Measurements from ENCODE around the gene VSTM2L.
"Not testable (repeated sequence)": the region's sequence is repeated elsewhere in the genome, so short reads cannot be mapped to it uniquely, and the experiment has no call there.

VSTM2L gene

GRCh38 chr20:37902504-37903313 is at the start of gene VSTM2L:
Gene VSTM2L (plus strand): TSS chr20:37903127. CDS start chr20:37903351, 224 bp downstream.
- peak within 1 kb of the TSS; percentile 47 to 52 for H3K4me3 ChIP-seq (replicated peaks in 1 of 2; ENCODE audit: low read depth in 2 of 2, low read length in 2 of 2)
- peak; percentile 74 to 77 for DNase-seq (ENCODE audit: low read depth in 2 of 2)
- TF ChIP-seq, protein P1, sequence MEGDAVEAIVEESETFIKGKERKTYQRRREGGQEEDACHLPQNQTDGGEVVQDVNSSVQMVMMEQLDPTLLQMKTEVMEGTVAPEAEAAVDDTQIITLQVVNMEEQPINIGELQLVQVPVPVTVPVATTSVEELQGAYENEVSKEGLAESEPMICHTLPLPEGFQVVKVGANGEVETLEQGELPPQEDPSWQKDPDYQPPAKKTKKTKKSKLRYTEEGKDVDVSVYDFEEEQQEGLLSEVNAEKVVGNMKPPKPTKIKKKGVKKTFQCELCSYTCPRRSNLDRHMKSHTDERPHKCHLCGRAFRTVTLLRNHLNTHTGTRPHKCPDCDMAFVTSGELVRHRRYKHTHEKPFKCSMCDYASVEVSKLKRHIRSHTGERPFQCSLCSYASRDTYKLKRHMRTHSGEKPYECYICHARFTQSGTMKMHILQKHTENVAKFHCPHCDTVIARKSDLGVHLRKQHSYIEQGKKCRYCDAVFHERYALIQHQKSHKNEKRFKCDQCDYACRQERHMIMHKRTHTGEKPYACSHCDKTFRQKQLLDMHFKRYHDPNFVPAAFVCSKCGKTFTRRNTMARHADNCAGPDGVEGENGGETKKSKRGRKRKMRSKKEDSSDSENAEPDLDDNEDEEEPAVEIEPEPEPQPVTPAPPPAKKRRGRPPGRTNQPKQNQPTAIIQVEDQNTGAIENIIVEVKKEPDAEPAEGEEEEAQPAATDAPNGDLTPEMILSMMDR (IDR thresholded peaks at IDR 0.05; ENCODE audit: low read depth, low read length), result no peak

GRCh38 chr20:37853823-37854375 is 49.0 kb upstream of the VSTM2L start:
- TF ChIP-seq, protein P1 (IDR thresholded peaks at IDR 0.05; ENCODE audit: low read depth, low read length), result no peak
- H3K4me3 ChIP-seq (replicated peaks in 1 of 2; ENCODE audit: low read depth in 2 of 2, low read length in 2 of 2), result no peak overlapping the region
- no peak for DNase-seq (ENCODE audit: low read depth in 2 of 2)

- not testable (repeated sequence) for DNase-seq (ENCODE audit: low read depth in 2 of 2); H3K4me3 ChIP-seq (replicated peaks in 1 of 2; ENCODE audit: low read depth in 2 of 2, low read length in 2 of 2)
Observed at GRCh38 chr20:37856034-37856433, 46.9 kb upstream of the VSTM2L start.

GRCh38 chr20:37856932-37857660 is 45.8 kb upstream of the VSTM2L start:
- H3K4me3 ChIP-seq (replicated peaks in 1 of 2; ENCODE audit: low read depth in 2 of 2, low read length in 2 of 2), result no peak overlapping the region
- TF ChIP-seq, protein P1 (IDR thresholded peaks at IDR 0.05; ENCODE audit: low read depth, low read length), result no peak
- DNase-seq (ENCODE audit: low read depth in 2 of 2), result peak; percentile 58 to 93

DNA sequence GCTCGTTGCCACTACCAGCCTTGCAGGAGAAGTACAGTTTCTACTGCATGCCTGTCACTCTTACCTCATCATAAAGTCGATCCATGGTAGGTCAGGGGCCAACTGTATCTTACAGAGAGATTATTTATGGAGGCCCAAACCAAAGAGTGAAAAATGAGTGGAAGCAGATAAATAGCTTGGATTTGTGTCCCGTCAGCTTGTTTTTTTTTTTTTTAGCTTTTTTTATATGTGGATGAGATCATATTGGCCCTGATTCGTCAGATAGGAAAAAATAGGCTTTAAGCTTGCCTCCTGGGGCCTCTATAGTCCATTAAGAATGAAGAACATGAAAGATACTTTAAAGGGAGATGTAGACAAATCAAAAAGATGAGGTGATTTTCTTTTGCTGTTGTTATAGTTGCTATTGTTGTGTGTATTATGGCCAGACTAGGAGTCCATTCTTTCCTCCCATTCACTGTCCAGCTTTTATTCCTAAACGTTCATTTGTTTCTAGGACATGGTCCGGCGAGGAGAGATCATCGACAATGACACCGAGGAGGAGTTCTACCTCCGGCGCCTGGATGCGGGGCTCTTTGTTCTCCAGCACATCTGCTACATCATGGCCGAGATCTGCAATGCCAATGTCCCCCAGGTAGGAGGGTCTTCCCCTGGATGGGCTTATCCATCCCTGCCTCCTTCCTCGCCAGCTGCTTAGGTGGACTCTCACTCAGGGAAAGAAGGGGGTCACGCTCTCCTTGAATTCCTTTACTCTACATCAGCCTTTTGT is 43.3 kb upstream of the VSTM2L start:
- no peak overlapping the region for H3K4me3 ChIP-seq (replicated peaks in 1 of 2; ENCODE audit: low read depth in 2 of 2, low read length in 2 of 2)
- TF ChIP-seq, protein P1 (IDR thresholded peaks at IDR 0.05; ENCODE audit: low read depth, low read length), result no peak
- DNase-seq (ENCODE audit: low read depth in 2 of 2), result no peak

DNA sequence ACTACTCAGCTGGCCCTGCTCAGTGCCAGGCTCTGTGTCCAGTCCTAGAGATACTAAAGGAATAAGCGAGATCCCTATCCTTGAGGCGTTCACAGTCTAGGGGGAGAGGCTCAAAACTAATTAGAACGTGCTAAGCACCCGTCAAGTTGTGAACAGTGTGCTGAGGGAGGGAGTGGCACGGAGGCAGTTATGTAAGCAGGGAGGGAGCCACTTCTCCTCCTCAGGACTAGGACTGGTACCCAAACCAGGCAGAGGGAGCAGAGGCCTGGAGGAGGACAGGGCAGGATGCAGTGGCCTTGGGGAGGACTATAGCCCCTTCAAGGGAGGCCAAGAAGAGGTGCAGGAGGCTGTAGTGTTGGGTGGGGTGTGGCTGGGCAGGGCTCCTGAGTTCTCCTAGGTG is 39.6 kb upstream of the VSTM2L start:
- DNase-seq (ENCODE audit: low read depth in 2 of 2), result no peak
- H3K4me3 ChIP-seq (replicated peaks in 1 of 2; ENCODE audit: low read depth in 2 of 2, low read length in 2 of 2), result no peak overlapping the region

More for the DNA sequence above, 39.6 kb upstream of the VSTM2L start:
- TF ChIP-seq, protein P1 (IDR thresholded peaks at IDR 0.05; ENCODE audit: low read depth, low read length), result no peak

All from cardiac fibroblast (primary cell).